Measurements from ENCODE around the gene DOCK6.

Gene DOCK6

DNA sequence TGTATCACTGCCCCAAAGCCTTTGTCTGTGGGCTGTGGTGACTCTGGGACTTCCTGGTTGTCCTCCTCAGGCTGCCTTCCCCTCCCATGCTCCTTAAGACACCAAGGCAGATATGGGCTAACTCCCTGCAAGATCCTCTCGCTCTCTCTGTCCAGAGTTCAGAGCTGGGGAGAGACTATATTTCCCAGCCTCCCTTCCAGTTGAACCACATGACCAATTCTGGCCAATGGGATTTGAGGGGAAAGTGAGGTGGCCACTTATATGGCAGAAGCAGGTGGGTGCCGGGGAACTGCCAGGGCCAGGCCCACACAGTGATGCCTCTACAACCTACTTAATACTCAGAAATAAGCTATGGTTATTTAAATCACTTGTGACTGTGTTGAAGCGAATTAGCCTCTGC, 39.1 kb downstream of the DOCK6 start:
- no peak overlapping the region for H3K4me3 ChIP-seq (ENCODE audit: extremely low read depth, insufficient read depth, low read length, poor library complexity, severe bottlenecking)
- H3K36me3 ChIP-seq (ENCODE audit: control insufficient read depth, insufficient read depth, low read length), result peaks cover 33% of the 10 kb centered on the region
- no CpG with 5 or more reads among the region's 3 CpGs for WGBS, 2 experiments (ENCODE audit: insufficient coverage in 2 of 2)

DNA sequence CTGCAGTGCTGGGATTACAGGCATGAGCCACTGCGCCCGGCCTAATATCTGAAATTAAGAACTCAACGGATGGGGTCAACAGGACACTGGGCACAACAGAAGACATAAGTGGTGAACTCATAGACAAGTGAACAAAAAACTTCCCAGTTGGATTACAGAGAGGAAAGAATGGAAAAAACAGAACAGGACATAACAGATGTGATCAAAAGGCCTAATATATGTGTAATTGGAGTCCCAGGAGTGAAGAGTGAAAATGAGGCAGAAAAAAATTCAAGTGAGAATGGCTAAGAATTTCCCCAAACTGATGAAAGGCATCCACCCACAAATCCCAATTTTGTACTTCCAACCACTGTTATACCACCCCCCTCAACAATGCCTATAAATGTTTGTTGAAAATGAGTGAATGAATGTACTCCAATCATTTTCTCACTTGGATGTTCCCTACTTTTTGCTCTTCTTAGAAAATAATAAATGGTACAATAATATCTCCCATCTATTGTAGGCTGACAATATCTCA, 41.2 kb downstream of the DOCK6 start:
- 85 to 100% methylated on average over 3 of the region's 3 CpGs for WGBS, 2 experiments (ENCODE audit: insufficient coverage in 2 of 2)

More for the DNA sequence above, 39.1 kb downstream of the DOCK6 start:
- Histone ChIP-seq H3K9me3 (ENCODE audit: control insufficient read depth, low read length) (peaks cover 7% of the 10 kb centered on the region), H3K27ac (ENCODE audit: low read depth, low read length, severe bottlenecking) (no peak overlapping the region), H3K4me1 (ENCODE audit: control insufficient read depth, insufficient read depth, low read length, poor library complexity, severe bottlenecking) (no peaks in the 10 kb centered on the region)

DNA sequence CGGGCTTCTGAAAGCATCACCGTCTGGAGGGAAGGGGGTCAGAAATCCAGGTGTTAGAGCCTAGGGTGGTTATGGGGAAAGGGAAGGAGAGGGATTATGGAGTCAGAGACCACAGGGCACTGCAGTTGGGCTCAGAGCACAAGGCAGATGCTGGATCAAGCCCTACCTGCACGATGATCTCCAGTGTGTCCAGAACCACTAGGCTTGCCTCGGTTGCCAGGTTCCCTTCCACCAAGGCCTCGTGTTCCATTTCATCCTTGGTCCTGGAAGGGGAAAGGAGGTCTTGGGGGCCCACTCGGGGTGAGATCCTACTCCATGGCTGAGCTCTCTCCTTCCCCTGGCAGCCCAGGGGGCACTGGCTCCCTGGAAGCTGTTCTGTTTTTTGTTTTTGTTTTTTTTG, 47.9 kb downstream of the DOCK6 start:
- no peak overlapping the region for H3K4me3 ChIP-seq (ENCODE audit: extremely low read depth, insufficient read depth, low read length, poor library complexity, severe bottlenecking)
- WGBS, 2 experiments (ENCODE audit: insufficient coverage in 2 of 2), result 91 to 100% methylated on average over 5 to 6 of the region's 6 CpGs
- H3K27ac ChIP-seq (ENCODE audit: low read depth, low read length, severe bottlenecking), result no peak overlapping the region
- H3K36me3 ChIP-seq (ENCODE audit: control insufficient read depth, insufficient read depth, low read length), result peaks cover 47% of the 10 kb centered on the region
- no peaks in the 10 kb centered on the region for H3K9me3 ChIP-seq (ENCODE audit: control insufficient read depth, low read length)
- no peaks in the 10 kb centered on the region for H3K4me1 ChIP-seq (ENCODE audit: control insufficient read depth, insufficient read depth, low read length, poor library complexity, severe bottlenecking)

More for the DNA sequence above, 41.2 kb downstream of the DOCK6 start:
- Histone ChIP-seq H3K36me3 (ENCODE audit: control insufficient read depth, insufficient read depth, low read length) (peaks cover 35% of the 10 kb centered on the region), H3K4me1 (ENCODE audit: control insufficient read depth, insufficient read depth, low read length, poor library complexity, severe bottlenecking) (no peaks in the 10 kb centered on the region), H3K27ac (ENCODE audit: low read depth, low read length, severe bottlenecking) (no peak overlapping the region), H3K4me3 (ENCODE audit: extremely low read depth, insufficient read depth, low read length, poor library complexity, severe bottlenecking) (no peak overlapping the region), H3K9me3 (ENCODE audit: control insufficient read depth, low read length) (peaks cover 7% of the 10 kb centered on the region)

DNA sequence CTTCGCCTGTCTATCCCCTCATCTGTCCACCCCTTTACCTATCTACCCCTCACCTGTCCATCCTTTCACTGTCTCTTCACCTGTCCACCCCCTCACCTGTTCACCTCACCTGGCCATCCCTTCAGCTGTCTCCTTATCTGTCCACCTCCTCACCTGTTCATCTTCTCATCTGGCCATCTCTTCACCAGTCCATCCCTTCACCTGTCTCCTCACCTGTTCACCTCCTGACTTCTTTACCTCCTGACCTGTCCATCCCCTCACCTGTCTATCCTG, 51.7 kb downstream of the DOCK6 start:
- 91% methylated on average over 1 of the region's 1 CpG for WGBS, 2 experiments (ENCODE audit: insufficient coverage in 2 of 2)
- Histone ChIP-seq H3K4me3 (ENCODE audit: extremely low read depth, insufficient read depth, low read length, poor library complexity, severe bottlenecking) (no peak overlapping the region), H3K9me3 (ENCODE audit: control insufficient read depth, low read length) (no peaks in the 10 kb centered on the region), H3K36me3 (ENCODE audit: control insufficient read depth, insufficient read depth, low read length) (peaks cover 43% of the 10 kb centered on the region), H3K4me1 (ENCODE audit: control insufficient read depth, insufficient read depth, low read length, poor library complexity, severe bottlenecking) (no peaks in the 10 kb centered on the region), H3K27ac (ENCODE audit: low read depth, low read length, severe bottlenecking) (no peak overlapping the region)

DNA sequence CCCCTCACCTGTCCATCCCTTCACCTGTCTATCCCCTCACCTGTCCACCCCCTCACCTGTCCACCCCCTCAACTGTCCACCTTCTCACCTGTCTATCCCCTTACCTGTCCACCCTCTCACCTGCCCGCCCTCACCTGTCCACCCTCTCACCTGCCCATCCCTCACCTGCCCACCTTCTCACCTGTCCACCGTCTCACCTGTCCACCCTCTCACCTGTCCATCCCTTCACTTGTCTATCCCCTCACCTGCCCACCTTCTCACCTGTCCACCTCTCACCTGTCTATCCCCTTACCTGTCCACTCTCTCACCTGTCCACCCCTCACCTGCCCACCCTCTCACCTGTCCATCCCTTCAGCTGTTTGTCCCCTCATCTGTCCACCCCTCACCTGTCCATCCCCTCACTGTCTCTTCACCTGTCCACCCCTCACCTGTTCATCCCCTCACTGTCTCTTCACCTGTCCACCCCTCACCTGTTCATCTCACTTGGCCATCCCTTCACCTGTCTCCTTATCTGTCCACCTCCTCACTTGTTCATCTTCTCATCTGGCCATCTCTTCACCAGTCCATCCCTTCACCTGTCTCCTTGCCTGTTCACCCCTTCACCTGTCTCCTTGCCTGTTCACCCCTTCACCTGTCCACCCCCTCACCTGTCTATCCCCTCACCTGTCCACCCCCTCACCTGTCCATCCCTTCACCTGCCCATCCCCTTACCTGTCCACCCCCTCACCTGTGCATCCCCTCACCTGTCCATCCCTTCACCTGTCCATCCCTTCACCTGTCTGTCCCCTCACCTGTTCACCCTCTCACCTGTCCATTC, 52.3 kb downstream of the DOCK6 start:
- 77 to 85% methylated on average over 2 of the region's 2 CpGs for whole genome bisulfite sequencing, 2 experiments (ENCODE audit: insufficient coverage in 2 of 2)
- Histone ChIP-seq H3K9me3 (ENCODE audit: control insufficient read depth, low read length) (no peaks in the 10 kb centered on the region), H3K4me3 (ENCODE audit: extremely low read depth, insufficient read depth, low read length, poor library complexity, severe bottlenecking) (no peak overlapping the region), H3K4me1 (ENCODE audit: control insufficient read depth, insufficient read depth, low read length, poor library complexity, severe bottlenecking) (no peaks in the 10 kb centered on the region), H3K36me3 (ENCODE audit: control insufficient read depth, insufficient read depth, low read length) (peaks cover 37% of the 10 kb centered on the region), H3K27ac (ENCODE audit: low read depth, low read length, severe bottlenecking) (no peak overlapping the region)

DNA sequence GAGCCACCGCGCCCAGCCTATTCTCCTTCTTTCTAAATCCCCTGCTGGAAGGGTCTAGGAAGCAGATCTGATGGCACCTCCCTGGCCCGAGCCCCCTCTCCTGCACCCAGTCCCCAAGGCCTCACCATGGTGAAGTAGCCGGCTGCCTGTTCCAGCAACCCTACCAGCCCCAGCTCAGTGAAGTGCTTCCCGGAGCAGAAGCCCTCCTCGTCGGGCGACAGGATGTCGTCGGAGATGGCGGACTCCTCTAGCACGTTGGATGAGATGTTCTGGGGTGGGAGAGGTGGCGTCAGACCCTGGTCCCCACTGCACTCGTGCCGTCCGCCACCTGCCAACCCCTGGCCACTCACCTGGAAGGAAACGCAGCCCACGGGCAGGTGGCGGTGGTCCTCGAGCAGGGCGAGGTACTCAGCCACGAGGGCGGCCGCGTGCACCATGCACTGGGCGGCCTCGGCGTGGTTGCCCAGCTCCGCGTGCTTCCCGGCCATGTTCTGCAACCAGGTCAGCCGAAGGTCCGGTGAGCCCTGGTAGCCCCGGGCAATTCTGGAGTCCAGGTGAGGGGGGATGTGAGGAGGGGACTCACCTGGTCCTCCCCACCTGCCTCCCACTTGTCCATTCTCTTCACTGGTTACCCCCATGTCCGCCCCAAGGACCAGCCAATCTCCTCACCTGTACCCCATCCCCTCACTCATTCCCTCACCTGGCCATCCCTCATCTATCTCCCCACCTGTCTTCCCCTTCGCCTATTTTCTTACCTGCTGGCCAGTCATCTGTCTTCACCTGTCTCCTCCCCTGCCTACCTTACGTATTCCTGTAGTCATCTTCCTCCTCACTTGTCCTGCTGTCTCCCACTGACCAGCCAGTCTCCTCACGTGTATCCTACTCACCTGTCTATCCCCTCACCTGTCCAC, 53.5 kb downstream of the DOCK6 start:
- Histone ChIP-seq H3K9me3 (ENCODE audit: control insufficient read depth, low read length) (no peaks in the 10 kb centered on the region), H3K4me3 (ENCODE audit: extremely low read depth, insufficient read depth, low read length, poor library complexity, severe bottlenecking) (no peak overlapping the region), H3K36me3 (ENCODE audit: control insufficient read depth, insufficient read depth, low read length) (peaks cover 30% of the 10 kb centered on the region), H3K27ac (ENCODE audit: low read depth, low read length, severe bottlenecking) (peak overlapping the region; percentile 29), H3K4me1 (ENCODE audit: control insufficient read depth, insufficient read depth, low read length, poor library complexity, severe bottlenecking) (no peaks in the 10 kb centered on the region)
- WGBS, 2 experiments (ENCODE audit: insufficient coverage in 2 of 2), result 94 to 98% methylated on average over 31 to 32 of the region's 38 CpGs

DNA sequence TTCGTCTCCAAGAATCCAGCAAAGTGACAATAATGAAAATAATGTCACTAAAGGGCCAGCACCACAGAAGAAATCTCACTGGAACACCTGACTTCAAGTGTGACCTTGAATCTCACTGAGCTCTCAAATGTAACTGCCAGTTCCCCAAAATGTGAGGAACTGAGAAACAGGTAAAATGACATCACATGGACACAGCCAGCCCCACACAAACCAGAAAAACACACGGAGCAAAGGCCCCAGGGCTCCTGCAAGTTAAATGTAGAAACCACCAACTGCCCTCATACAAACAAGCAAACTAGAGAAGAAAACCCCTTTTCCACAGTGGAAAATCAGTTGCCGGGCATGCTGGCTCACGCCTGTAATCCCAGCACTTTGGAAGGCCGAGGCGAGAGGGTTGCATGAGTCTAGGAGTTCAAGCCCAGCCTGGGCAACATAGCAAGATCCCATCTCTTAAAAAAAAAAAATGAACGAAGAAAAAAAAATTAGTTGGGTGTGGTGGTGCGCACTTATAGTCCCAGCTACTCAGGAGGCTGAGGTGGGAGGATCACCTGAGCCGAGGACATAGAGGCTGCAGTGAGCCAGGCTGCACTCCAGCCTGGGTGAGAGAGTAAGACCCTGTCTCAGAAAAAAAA, 56.3 kb downstream of the DOCK6 start:
- peaks cover 8% of the 10 kb centered on the region for H3K4me1 ChIP-seq (ENCODE audit: control insufficient read depth, insufficient read depth, low read length, poor library complexity, severe bottlenecking)
- H3K36me3 ChIP-seq (ENCODE audit: control insufficient read depth, insufficient read depth, low read length), result peaks cover 21% of the 10 kb centered on the region
- WGBS, 2 experiments (ENCODE audit: insufficient coverage in 2 of 2), result 94 to 98% methylated on average over 7 to 8 of the region's 9 CpGs

DNA sequence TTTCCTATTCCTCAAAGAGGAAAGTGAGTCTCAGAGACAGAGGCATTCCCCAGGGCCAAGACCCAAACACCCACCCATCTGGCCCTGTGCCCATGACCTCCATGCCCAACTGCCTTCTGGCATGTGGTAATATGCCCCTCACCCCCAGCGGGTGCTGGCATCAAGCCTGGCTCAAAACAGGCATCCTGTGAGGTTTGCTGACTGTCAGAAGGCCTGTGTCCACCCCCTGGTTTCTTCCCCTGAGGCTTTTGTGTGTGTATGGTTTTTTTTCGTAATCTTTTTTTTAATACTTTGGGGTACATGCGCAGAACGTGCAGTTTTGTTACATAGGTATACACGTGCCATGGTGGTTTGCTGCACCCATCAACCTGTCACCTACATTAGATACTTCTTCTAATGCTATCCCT, 57.4 kb downstream of the DOCK6 start:
- no peaks in the 10 kb centered on the region for H3K9me3 ChIP-seq (ENCODE audit: control insufficient read depth, low read length)
- peaks cover 8% of the 10 kb centered on the region for H3K4me1 ChIP-seq (ENCODE audit: control insufficient read depth, insufficient read depth, low read length, poor library complexity, severe bottlenecking)
- peaks cover 11% of the 10 kb centered on the region for H3K36me3 ChIP-seq (ENCODE audit: control insufficient read depth, insufficient read depth, low read length)
- WGBS, 2 experiments (ENCODE audit: insufficient coverage in 2 of 2), result 100% methylated on average over 1 of the region's 5 CpGs; no CpG with 5 or more reads in 1 of the 2 experiments
- no peak overlapping the region for H3K27ac ChIP-seq (ENCODE audit: low read depth, low read length, severe bottlenecking)
- H3K4me3 ChIP-seq (ENCODE audit: extremely low read depth, insufficient read depth, low read length, poor library complexity, severe bottlenecking), result no peak overlapping the region

More for the DNA sequence above, 56.3 kb downstream of the DOCK6 start:
- H3K27ac ChIP-seq (ENCODE audit: low read depth, low read length, severe bottlenecking), result no peak overlapping the region
- H3K4me3 ChIP-seq (ENCODE audit: extremely low read depth, insufficient read depth, low read length, poor library complexity, severe bottlenecking), result no peak overlapping the region
- H3K9me3 ChIP-seq (ENCODE audit: control insufficient read depth, low read length), result no peaks in the 10 kb centered on the region

DNA sequence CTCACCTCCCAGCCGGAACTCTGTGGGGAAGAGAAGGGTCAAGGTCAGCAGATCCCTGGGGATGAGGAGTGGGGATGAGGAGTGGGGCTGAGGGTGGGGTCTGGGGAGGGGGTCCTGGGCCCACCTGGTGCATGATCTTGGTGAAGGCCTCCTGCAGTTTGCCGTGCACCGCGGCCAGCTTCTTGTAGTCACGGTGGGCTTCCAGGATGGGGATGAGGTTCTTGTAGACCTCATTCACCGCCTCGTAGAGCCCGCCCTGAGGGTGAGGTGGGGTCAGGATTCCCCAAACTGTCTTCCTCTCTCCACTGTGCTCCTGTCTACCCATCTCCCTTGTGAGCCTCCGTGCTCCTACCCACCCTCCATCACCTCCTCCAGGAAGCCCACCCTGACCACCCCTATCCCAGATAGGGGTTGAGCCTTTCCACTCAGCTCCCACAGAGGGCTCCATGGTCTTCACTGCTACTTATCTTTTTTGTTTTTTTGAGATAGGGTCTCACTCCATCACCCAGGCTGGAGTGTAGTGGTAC, 58.2 kb downstream of the DOCK6 start:
- WGBS, 2 experiments (ENCODE audit: insufficient coverage in 2 of 2), result 71 to 90% methylated on average over 2 to 6 of the region's 9 CpGs
- H3K9me3 ChIP-seq (ENCODE audit: control insufficient read depth, low read length), result no peaks in the 10 kb centered on the region
- H3K4me1 ChIP-seq (ENCODE audit: control insufficient read depth, insufficient read depth, low read length, poor library complexity, severe bottlenecking), result peaks cover 8% of the 10 kb centered on the region
- H3K36me3 ChIP-seq (ENCODE audit: control insufficient read depth, insufficient read depth, low read length), result peaks cover 17% of the 10 kb centered on the region
- H3K27ac ChIP-seq (ENCODE audit: low read depth, low read length, severe bottlenecking), result no peak overlapping the region
- H3K4me3 ChIP-seq (ENCODE audit: extremely low read depth, insufficient read depth, low read length, poor library complexity, severe bottlenecking), result no peak overlapping the region
